Tibial nerve (tissue), 4 donors: ENCODE data around the gene MYH11. TPM values are rescaled to one million over a fixed set of nuclear protein-coding genes. Genes with fewer than 3 reads are reported as not detected.

Experiments used
- DNase-seq, 2 donors: peaks; one replicate each; pipeline ENCODE4 v3.0.0-alpha.2; 2019; ENCODE audit warnings: low spot score in 2 of 2
- H3K27ac ChIP-seq, 4 donors: fragments of 200-600 bp; sonication (generic) in 3 of 4; one replicate each; pipeline ENCODE4 v1.5.1; 2017 to 2019; ENCODE audit warnings: mild to moderate bottlenecking in 1 of 4
- H3K27me3 ChIP-seq, 2 donors: fragments of 200-600 bp; sonication (generic) in 1 of 2; one replicate each; pipeline versions ENCODE4 v1.5.1 to v1.6.0; 2017 to 2019
- H3K36me3 ChIP-seq, 3 donors: fragments of 200-600 bp; sonication (generic); one replicate each; pipeline ENCODE4 v1.5.1; 2018 to 2019
- H3K4me1 ChIP-seq, 4 donors: fragments of 200-600 bp; sonication (generic) in 3 of 4; one replicate each; pipeline ENCODE4 v1.5.1; 2017 to 2019
- H3K4me3 ChIP-seq, 4 donors: fragments of 200-600 bp; sonication (generic) in 3 of 4; one replicate each; pipeline ENCODE4 v1.5.1; 2017 to 2019; ENCODE audit warnings: mild to moderate bottlenecking in 1 of 4, moderate library complexity in 1 of 4
- H3K9me3 ChIP-seq, 4 donors: fragments of 200-600 bp; sonication (generic) in 3 of 4; one replicate each; pipeline ENCODE4 v1.5.1; 2017 to 2019
- EP300 ChIP-seq, 2 donors: sonication (generic); formaldehyde crosslinking; IDR thresholded peaks; one replicate each; pipeline ENCODE4 v1.6.1; 2017; ENCODE audit warnings: antibody characterized with exemption in 2 of 2, mild to moderate bottlenecking in 1 of 2
- POLR2A ChIP-seq, 2 donors: fragments of 450-650 bp; IDR thresholded peaks; one replicate each; pipeline ENCODE4 v1.6.1; 2017; ENCODE audit warnings: antibody characterized with exemption in 2 of 2, mild to moderate bottlenecking in 2 of 2, moderate library complexity in 2 of 2
- WGBS, 2 donors: methylation state at CpG; one replicate each; pipeline ENCODE4 v1.1.5; 2018; 5-methylcytosine and 5-hydroxymethylcytosine counted together
- total RNA-seq, 4 donors: library from RNA; depleted of rRNA; stranded (reverse); fragments of >200 nt; gene quantifications; one replicate each; pipeline ENCODE4 v1.1.0, GENCODE V29; 2016
- TF ChIP-seq, protein P1 (sequence below), 5 experiments: fragments of 200-600 bp in 3 of 5; fragments of 450-650 bp in 2 of 5; sonication (generic) in 3 of 5; IDR thresholded peaks; one replicate each; pipeline ENCODE4 v1.5.1; 2016 to 2019; ENCODE audit warnings: antibody characterized with exemption in 5 of 5, mild to moderate bottlenecking in 3 of 5, moderate library complexity in 2 of 5

Gene MYH11
- total RNA-seq, 4 donors from 2014 or later, result 33.7 to 90.9 (median 71.8) TPM

DNA sequence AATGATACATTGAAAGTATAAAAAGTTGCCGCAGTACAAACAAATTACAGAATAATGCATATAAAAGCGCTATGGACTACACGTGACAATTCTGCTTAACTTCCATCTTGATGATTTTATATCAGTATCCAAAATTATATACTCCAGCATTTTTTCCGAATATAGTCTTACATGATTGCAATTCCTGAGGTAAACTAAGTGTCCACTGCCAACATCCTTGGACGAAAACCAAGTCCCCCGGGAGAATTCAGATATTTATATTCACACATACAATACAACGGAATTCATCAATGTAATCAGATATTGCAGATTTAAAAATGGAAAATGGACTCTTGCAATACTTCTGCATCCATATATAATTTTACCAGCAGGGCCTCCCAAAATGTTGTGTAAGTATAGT, 8.9 kb upstream of the MYH11 start:
- WGBS, 2 donors, result 64 to 66% methylated on average over 7 of the region's 7 CpGs
- Histone ChIP-seq H3K9me3 (no peaks in the 10 kb centered on the region), H3K4me1 (peaks cover 0 to 7% (median 0%) of the 10 kb centered on the region in 4 donors), H3K36me3 (peaks cover 0 to 41% (median 2%) of the 10 kb centered on the region in 3 donors), H3K27ac (no peak overlapping the region), H3K4me3 (no peak overlapping the region), H3K27me3 (no peaks in the 10 kb centered on the region)
- TF ChIP-seq, protein P1, sequence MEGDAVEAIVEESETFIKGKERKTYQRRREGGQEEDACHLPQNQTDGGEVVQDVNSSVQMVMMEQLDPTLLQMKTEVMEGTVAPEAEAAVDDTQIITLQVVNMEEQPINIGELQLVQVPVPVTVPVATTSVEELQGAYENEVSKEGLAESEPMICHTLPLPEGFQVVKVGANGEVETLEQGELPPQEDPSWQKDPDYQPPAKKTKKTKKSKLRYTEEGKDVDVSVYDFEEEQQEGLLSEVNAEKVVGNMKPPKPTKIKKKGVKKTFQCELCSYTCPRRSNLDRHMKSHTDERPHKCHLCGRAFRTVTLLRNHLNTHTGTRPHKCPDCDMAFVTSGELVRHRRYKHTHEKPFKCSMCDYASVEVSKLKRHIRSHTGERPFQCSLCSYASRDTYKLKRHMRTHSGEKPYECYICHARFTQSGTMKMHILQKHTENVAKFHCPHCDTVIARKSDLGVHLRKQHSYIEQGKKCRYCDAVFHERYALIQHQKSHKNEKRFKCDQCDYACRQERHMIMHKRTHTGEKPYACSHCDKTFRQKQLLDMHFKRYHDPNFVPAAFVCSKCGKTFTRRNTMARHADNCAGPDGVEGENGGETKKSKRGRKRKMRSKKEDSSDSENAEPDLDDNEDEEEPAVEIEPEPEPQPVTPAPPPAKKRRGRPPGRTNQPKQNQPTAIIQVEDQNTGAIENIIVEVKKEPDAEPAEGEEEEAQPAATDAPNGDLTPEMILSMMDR (IDR thresholded peaks at IDR 0.05), result no peak
- no peak for TF ChIP-seq EP300 (IDR thresholded peaks at IDR 0.05)
- TF ChIP-seq POLR2A (IDR thresholded peaks at IDR 0.05), result no peak
- no peak for DNase-seq

GRCh38 chr16:15864939-15865338, 8.1 kb upstream of the MYH11 start:
- no peaks in the 10 kb centered on the region for H3K9me3 ChIP-seq
- H3K27ac ChIP-seq, result no peak overlapping the region
- WGBS, 2 donors, result 93 to 94% methylated on average over 5 of the region's 5 CpGs
- no peak overlapping the region for H3K4me3 ChIP-seq
- H3K4me1 ChIP-seq, result peaks cover 0 to 7% (median 0%) of the 10 kb centered on the region in 4 donors
- TF ChIP-seq POLR2A (IDR thresholded peaks at IDR 0.05) (no peak), EP300 (IDR thresholded peaks at IDR 0.05) (no peak)
- TF ChIP-seq, protein P1 (IDR thresholded peaks at IDR 0.05), result no peak
- H3K27me3 ChIP-seq, result no peaks in the 10 kb centered on the region
- DNase-seq, result no peak
- peaks cover 0 to 33% (median 2%) of the 10 kb centered on the region in 3 donors for H3K36me3 ChIP-seq

- no peak for TF ChIP-seq POLR2A (IDR thresholded peaks at IDR 0.05)
- no peak for TF ChIP-seq EP300 (IDR thresholded peaks at IDR 0.05)
- TF ChIP-seq, protein P1 (IDR thresholded peaks at IDR 0.05), result no peak
- H3K4me1 ChIP-seq, result peaks cover 0 to 15% (median 7%) of the 10 kb centered on the region in 4 donors
Measured at GRCh38 chr16:15861996-15862395, 5.2 kb upstream of the MYH11 start.

GRCh38 chr16:15858921-15859668, 2.3 kb upstream of the MYH11 start:
- WGBS, 2 donors, result 91 to 92% methylated on average over 12 of the region's 12 CpGs
- Histone ChIP-seq H3K36me3 (no peaks in the 10 kb centered on the region), H3K9me3 (no peaks in the 10 kb centered on the region), H3K4me1 (peaks cover 0 to 27% (median 5%) of the 10 kb centered on the region in 4 donors), H3K27me3 (peaks cover 0 to 44% of the 10 kb centered on the region in 2 donors), H3K4me3 (no peak overlapping the region), H3K27ac (no peak overlapping the region)
- TF ChIP-seq POLR2A (IDR thresholded peaks at IDR 0.05) (no peak), EP300 (IDR thresholded peaks at IDR 0.05) (no peak)
- TF ChIP-seq, protein P1 (IDR thresholded peaks at IDR 0.05), result no peak
- DNase-seq, result no peak

More at GRCh38 chr16:15861996-15862395, 5.2 kb upstream of the MYH11 start:
- no peak overlapping the region for H3K27ac ChIP-seq
- WGBS, 2 donors, result 54 to 67% methylated on average over 3 of the region's 3 CpGs
- H3K9me3 ChIP-seq, result no peaks in the 10 kb centered on the region
- DNase-seq, result no peak
- peaks cover 0 to 16% (median under 1%) of the 10 kb centered on the region in 3 donors for H3K36me3 ChIP-seq
- no peak overlapping the region for H3K4me3 ChIP-seq
- peaks cover 0 to 19% of the 10 kb centered on the region in 2 donors for H3K27me3 ChIP-seq
